Measurements from ENCODE around the gene MICALL2.

Gene MICALL2

DNA sequence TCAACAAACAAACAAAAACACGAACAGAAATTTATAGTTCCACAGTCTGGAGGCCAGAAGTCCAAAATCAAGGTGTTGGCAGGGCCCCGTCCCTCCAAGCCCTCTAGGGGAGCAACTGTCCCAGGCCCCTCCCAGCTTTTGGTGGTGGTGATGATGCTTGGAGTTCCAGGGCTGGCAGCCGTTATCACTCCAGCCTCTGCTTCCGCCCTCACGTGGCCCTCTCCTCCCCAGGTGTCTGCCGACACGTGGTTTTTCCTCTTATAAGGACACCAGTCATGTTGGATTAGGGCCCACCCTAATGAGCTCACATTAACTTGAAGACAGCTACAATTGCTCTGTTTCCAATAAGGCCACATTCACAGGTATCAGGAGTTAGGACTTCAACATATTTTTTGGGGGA is 49.7 kb downstream of the MICALL2 start:
- Histone ChIP-seq H3K27ac (ENCODE audit: low read depth, low read length) (no peak overlapping the region), H3K9ac (ENCODE audit: low read length in 5 of 5) (no peak overlapping the region), H3K4me1 (ENCODE audit: control insufficient read depth in 5 of 5, insufficient read depth in 5 of 5, low read length in 5 of 5) (peaks cover 0 to 11% (median 6%) of the 10 kb centered on the region in 5 donors), H3K27me3 (ENCODE audit: control insufficient read depth in 5 of 5, insufficient read depth in 4 of 5, low read length in 5 of 5) (peaks cover 23 to 65% (median 43%) of the 10 kb centered on the region in 5 donors), H3K36me3 (ENCODE audit: control insufficient read depth in 5 of 5, insufficient read depth in 5 of 5, low read length in 5 of 5) (no peaks in the 10 kb centered on the region), H3K9me3 (ENCODE audit: control insufficient read depth in 5 of 5, low read length in 5 of 5) (no peaks in the 10 kb centered on the region), H3K4me3 (ENCODE audit: low read depth in 1 of 5, low read length in 5 of 5) (no peak overlapping the region)

DNA sequence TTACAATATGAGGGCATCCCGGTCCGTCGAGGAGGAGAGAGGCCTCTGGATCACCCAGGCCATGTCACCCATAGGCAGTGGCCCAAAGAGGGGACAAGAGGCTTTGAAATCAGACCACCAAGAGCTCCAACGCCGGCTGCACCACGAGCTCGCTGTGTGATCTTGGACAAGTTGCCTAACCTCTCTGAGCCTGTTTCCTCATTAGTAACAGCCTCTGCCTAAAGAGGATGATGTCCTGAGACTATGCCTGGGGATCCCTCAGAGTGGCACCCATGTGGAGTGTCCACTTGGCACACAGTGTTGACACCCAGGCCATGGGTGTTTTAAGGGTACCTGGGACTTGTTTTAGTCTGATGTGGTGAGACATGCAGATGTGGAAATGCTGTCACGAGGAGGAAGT is 50.8 kb downstream of the MICALL2 start:
- Histone ChIP-seq H3K4me1 (ENCODE audit: control insufficient read depth in 5 of 5, insufficient read depth in 5 of 5, low read length in 5 of 5) (peaks cover 0 to 20% (median 8%) of the 10 kb centered on the region in 5 donors), H3K27me3 (ENCODE audit: control insufficient read depth in 5 of 5, insufficient read depth in 4 of 5, low read length in 5 of 5) (peaks cover 26 to 69% (median 49%) of the 10 kb centered on the region in 5 donors), H3K27ac (ENCODE audit: low read depth, low read length) (no peak overlapping the region), H3K4me3 (ENCODE audit: low read depth in 1 of 5, low read length in 5 of 5) (no peak overlapping the region), H3K36me3 (ENCODE audit: control insufficient read depth in 5 of 5, insufficient read depth in 5 of 5, low read length in 5 of 5) (no peaks in the 10 kb centered on the region), H3K9ac (ENCODE audit: low read length in 5 of 5) (no peak overlapping the region), H3K9me3 (ENCODE audit: control insufficient read depth in 5 of 5, low read length in 5 of 5) (no peaks in the 10 kb centered on the region)

DNA sequence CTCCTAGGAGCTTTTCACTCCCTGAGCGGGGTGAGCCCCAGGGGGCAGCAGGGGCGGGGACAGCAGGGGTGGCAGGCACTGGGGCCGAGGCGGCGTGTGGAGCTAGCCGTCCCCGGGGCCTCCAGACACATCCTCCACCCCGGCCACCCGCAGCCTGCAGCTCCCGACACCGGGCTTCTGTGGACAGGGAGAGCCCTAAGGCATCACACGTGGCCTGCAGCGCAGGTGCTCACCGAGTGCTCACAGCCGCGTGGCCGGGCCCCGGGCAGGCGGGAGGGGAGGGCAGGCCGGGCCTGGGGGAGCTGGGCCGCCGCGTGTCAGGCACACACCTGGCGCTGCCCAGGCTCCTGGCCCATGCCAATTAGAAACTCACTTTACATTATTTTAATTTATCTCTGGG is 51.4 kb downstream of the MICALL2 start:
- Histone ChIP-seq H3K27me3 (ENCODE audit: control insufficient read depth in 5 of 5, insufficient read depth in 4 of 5, low read length in 5 of 5) (peaks cover 32 to 70% (median 55%) of the 10 kb centered on the region in 5 donors), H3K36me3 (ENCODE audit: control insufficient read depth in 5 of 5, insufficient read depth in 5 of 5, low read length in 5 of 5) (no peaks in the 10 kb centered on the region), H3K4me1 (ENCODE audit: control insufficient read depth in 5 of 5, insufficient read depth in 5 of 5, low read length in 5 of 5) (peaks cover 0 to 18% (median 7%) of the 10 kb centered on the region in 5 donors), H3K4me3 (ENCODE audit: low read depth in 1 of 5, low read length in 5 of 5) (no peak overlapping the region), H3K9me3 (ENCODE audit: control insufficient read depth in 5 of 5, low read length in 5 of 5) (peaks cover 0 to 2% (median 0%) of the 10 kb centered on the region in 5 donors), H3K9ac (ENCODE audit: low read length in 5 of 5) (no peak overlapping the region), H3K27ac (ENCODE audit: low read depth, low read length) (no peak overlapping the region)

DNA sequence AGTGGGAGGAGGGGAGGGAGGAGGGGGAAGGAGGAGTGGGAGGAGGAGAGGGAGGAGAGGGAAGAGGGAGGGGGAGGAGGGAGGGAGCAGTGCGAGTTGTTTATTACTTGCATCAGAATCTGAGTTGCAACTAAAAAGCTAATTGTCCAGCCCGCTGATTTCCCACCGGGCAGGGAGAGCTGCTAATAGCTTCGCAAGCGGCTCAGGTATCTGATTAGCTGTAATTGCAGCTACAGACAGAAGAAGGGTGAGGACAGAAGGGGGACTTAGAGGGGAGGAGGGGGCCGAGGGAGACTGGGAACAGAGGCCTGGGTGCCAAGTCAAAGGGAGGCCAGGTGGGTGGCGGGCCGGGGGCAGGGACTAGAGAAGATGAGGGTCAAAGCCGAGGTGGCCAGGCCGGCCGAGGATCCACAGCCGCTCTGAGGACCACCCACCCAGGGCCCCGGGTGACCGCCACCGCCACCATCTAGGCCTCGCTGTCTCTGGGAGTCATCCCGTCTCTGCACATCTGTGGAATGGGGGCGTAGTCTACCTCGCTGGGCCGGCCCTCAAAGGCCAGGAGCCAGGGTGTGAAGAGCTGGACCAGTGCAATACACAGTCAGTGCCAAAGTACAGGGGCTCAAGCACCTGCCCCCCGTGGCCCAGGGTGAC is 54.2 kb downstream of the MICALL2 start:
- Histone ChIP-seq H3K9ac (ENCODE audit: low read length in 5 of 5) (no peak overlapping the region), H3K9me3 (ENCODE audit: control insufficient read depth in 5 of 5, low read length in 5 of 5) (peaks cover 8 to 13% (median 12%) of the 10 kb centered on the region in 5 donors), H3K36me3 (ENCODE audit: control insufficient read depth in 5 of 5, insufficient read depth in 5 of 5, low read length in 5 of 5) (no peaks in the 10 kb centered on the region), H3K4me3 (ENCODE audit: low read depth in 1 of 5, low read length in 5 of 5) (no peak overlapping the region), H3K27me3 (ENCODE audit: control insufficient read depth in 5 of 5, insufficient read depth in 4 of 5, low read length in 5 of 5) (peaks cover 37 to 72% (median 59%) of the 10 kb centered on the region in 5 donors), H3K4me1 (ENCODE audit: control insufficient read depth in 5 of 5, insufficient read depth in 5 of 5, low read length in 5 of 5) (peaks cover 0 to 9% (median 0%) of the 10 kb centered on the region in 5 donors), H3K27ac (ENCODE audit: low read depth, low read length) (no peak overlapping the region)

DNA sequence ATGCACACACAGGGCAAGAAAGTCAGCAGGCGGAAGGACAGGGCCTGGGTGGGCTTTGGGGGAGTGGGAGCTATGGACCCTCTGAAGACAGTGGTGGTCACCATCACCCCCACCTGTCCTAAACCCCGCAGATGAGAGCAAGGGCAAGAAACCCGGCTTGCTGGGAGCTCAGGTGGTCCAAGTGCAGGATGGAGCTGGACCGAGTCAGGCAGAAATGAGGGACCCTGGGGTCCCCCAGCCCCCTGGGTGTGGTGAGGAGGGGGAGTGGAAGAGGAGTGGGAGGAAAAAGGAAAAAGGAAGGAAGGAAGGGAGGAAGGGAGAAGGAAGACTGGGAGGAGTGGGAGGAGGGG is 54.8 kb downstream of the MICALL2 start:
- peaks cover 0 to 9% (median 0%) of the 10 kb centered on the region in 5 donors for H3K4me1 ChIP-seq (ENCODE audit: control insufficient read depth in 5 of 5, insufficient read depth in 5 of 5, low read length in 5 of 5)
- H3K9me3 ChIP-seq (ENCODE audit: control insufficient read depth in 5 of 5, low read length in 5 of 5) = peaks cover 8 to 13% (median 12%) of the 10 kb centered on the region in 5 donors
- H3K27me3 ChIP-seq (ENCODE audit: control insufficient read depth in 5 of 5, insufficient read depth in 4 of 5, low read length in 5 of 5) = peaks cover 34 to 69% (median 58%) of the 10 kb centered on the region in 5 donors
- no peaks in the 10 kb centered on the region for H3K36me3 ChIP-seq (ENCODE audit: control insufficient read depth in 5 of 5, insufficient read depth in 5 of 5, low read length in 5 of 5)
- H3K4me3 ChIP-seq (ENCODE audit: low read depth in 1 of 5, low read length in 5 of 5) = no peak overlapping the region
- no peak overlapping the region for H3K27ac ChIP-seq (ENCODE audit: low read depth, low read length)
- no peak overlapping the region for H3K9ac ChIP-seq (ENCODE audit: low read length in 5 of 5)

DNA sequence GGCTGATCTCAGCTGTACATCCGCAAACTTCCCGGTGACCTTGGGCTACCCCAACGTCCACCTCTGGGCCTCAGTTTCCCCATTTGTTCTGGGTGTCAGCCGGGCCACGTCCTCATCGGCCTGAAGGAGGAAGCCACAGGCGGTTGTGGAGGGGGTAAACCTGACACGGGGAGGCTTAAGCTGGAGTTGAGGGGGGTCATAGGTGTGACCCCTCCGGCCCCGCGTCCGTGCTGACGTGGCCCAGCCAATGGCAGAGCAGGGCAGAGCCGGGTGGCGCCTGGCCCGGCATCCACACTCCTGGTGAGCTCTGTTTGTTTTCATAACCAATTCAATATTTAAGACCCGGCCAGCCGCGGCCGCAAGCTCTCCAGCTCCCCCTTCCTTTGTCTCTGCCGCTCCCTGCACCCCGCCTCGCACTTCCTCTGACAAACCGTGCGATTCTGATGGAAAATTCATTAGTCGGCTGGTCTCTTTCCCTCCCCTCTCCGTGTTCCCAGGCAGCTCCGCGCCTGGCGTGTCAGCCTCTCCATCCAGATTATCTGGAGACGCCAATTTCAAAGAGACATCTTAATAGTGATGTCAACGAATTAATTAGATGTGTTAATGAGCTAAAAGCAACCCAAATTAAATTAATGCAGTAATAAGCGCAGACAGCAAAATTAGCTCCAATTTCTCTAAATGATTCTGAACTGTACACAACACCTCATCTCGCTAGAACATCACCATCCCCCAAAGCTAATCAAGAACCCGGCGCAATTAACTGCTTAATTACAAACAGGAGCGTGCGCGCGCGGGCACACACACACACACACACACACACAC is 55.4 kb downstream of the MICALL2 start:
- Histone ChIP-seq H3K4me3 (ENCODE audit: low read depth in 1 of 5, low read length in 5 of 5) (no peak overlapping the region), H3K9me3 (ENCODE audit: control insufficient read depth in 5 of 5, low read length in 5 of 5) (peaks cover 8 to 13% (median 12%) of the 10 kb centered on the region in 5 donors), H3K27ac (ENCODE audit: low read depth, low read length) (no peak overlapping the region), H3K27me3 (ENCODE audit: control insufficient read depth in 5 of 5, insufficient read depth in 4 of 5, low read length in 5 of 5) (peaks cover 28 to 69% (median 55%) of the 10 kb centered on the region in 5 donors), H3K36me3 (ENCODE audit: control insufficient read depth in 5 of 5, insufficient read depth in 5 of 5, low read length in 5 of 5) (no peaks in the 10 kb centered on the region), H3K9ac (ENCODE audit: low read length in 5 of 5) (no peak overlapping the region), H3K4me1 (ENCODE audit: control insufficient read depth in 5 of 5, insufficient read depth in 5 of 5, low read length in 5 of 5) (peaks cover 0 to 9% (median 0%) of the 10 kb centered on the region in 5 donors)

DNA sequence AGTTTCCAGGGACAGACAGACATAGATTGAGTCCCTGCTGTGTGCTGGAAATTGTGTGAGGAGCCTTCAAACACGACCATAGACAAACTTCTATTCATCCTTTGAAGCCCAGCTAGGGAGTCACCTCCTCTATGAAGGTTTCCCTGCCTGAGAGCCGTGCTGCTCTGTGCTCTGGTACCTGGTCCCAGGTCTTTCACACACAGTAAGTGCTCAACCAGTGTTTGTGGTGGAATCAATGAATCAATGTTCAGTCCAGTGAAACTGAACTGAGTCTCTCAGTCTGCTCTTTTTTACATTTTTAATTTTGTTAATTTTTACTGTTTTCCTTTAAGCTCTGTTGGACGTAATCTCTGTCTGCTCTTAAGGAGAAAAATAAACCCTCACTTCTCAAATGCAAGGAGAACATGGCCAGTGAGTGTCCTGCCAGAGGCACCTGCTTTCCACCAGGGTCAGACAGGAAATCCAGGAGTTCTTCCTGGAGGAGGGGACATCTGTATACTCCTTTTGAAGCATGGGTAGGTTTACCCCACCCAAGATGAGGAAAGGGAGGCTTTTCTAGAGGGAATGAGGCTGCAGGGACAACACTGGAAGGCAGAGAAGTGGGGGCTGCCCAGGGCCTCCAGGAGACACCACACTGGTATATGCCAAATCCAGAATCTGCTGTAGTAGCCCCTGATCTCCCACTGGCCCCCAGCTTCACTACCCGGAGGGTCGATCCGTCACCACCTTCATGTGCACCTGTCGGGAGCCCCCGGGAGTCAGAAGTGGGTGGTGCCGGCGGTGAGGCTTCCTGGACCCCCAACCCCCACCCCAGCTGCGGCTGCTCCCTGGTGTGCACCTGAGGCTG is 56.3 kb downstream of the MICALL2 start:
- H3K9ac ChIP-seq (ENCODE audit: low read length in 5 of 5) = no peak overlapping the region
- H3K9me3 ChIP-seq (ENCODE audit: control insufficient read depth in 5 of 5, low read length in 5 of 5) = peaks cover 8 to 13% (median 12%) of the 10 kb centered on the region in 5 donors
- H3K4me1 ChIP-seq (ENCODE audit: control insufficient read depth in 5 of 5, insufficient read depth in 5 of 5, low read length in 5 of 5) = peaks cover 0 to 9% (median 0%) of the 10 kb centered on the region in 5 donors
- H3K36me3 ChIP-seq (ENCODE audit: control insufficient read depth in 5 of 5, insufficient read depth in 5 of 5, low read length in 5 of 5) = no peaks in the 10 kb centered on the region
- H3K4me3 ChIP-seq (ENCODE audit: low read depth in 1 of 5, low read length in 5 of 5) = no peak overlapping the region
- peaks cover 25 to 61% (median 49%) of the 10 kb centered on the region in 5 donors for H3K27me3 ChIP-seq (ENCODE audit: control insufficient read depth in 5 of 5, insufficient read depth in 4 of 5, low read length in 5 of 5)
- H3K27ac ChIP-seq (ENCODE audit: low read depth, low read length) = no peak overlapping the region

DNA sequence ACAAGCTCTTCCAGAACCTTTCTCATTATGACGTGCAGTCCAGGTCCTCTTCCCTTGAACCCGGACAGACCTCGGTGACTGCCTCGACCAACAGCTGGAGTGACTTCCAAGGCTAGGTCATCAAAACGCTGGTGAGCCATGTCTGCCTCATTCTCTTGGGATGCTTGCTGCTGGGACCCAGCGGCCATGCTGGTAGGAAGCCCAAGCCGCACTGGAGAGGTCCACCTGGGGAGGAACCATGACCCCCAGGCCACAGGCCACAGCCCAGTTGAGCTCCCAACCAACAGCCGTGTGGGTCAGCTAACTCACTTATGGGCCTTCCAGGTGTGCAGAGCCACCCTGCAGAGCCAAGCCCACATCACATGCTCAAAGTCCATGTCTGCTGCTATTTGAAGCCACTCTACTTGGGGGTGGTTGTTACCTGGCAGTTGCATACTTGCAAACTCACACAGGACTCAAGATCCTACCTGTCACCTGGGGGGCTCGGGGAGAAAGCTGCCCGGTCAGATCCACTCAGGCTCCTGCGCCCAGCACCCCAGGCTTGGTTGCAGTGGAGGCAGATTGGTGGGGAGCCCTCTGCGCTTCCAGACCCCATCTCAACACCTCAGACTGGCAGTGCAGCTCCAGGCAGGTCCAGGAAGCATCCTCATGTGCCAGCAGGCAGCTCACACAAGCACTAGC is 57.0 kb downstream of the MICALL2 start:
- Histone ChIP-seq H3K9ac (ENCODE audit: low read length in 5 of 5) (no peak overlapping the region), H3K27me3 (ENCODE audit: control insufficient read depth in 5 of 5, insufficient read depth in 4 of 5, low read length in 5 of 5) (peaks cover 20 to 54% (median 47%) of the 10 kb centered on the region in 5 donors), H3K27ac (ENCODE audit: low read depth, low read length) (no peak overlapping the region), H3K9me3 (ENCODE audit: control insufficient read depth in 5 of 5, low read length in 5 of 5) (peaks cover 8 to 15% (median 12%) of the 10 kb centered on the region in 5 donors), H3K4me3 (ENCODE audit: low read depth in 1 of 5, low read length in 5 of 5) (no peak overlapping the region), H3K36me3 (ENCODE audit: control insufficient read depth in 5 of 5, insufficient read depth in 5 of 5, low read length in 5 of 5) (no peaks in the 10 kb centered on the region), H3K4me1 (ENCODE audit: control insufficient read depth in 5 of 5, insufficient read depth in 5 of 5, low read length in 5 of 5) (peaks cover 0 to 9% (median 0%) of the 10 kb centered on the region in 5 donors)

DNA sequence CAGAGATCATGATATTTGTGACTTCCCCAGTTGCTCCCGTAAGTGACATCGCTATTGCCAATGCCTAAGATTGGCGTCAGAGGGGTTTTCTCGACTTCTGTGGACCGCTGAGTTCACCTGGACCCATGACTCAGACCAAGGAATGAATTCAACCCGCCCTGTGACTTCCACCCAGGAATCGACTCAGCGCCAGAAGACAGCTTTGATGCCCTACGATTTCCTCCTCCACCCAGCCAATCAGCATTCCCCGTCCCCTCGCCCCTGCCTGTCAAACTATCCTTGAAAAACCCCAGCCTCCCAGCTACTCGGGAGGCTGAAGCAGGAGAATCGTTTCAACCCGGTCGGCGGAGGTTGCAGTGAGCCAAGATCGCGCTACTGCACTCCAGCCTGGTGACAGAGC is 58.3 kb downstream of the MICALL2 start:
- H3K4me1 ChIP-seq (ENCODE audit: control insufficient read depth in 5 of 5, insufficient read depth in 5 of 5, low read length in 5 of 5) = peaks cover 0 to 9% (median 0%) of the 10 kb centered on the region in 5 donors
- H3K9ac ChIP-seq (ENCODE audit: low read length in 5 of 5) = no peak overlapping the region
- peaks cover 11 to 16% (median 12%) of the 10 kb centered on the region in 5 donors for H3K9me3 ChIP-seq (ENCODE audit: control insufficient read depth in 5 of 5, low read length in 5 of 5)
- H3K27ac ChIP-seq (ENCODE audit: low read depth, low read length) = no peak overlapping the region
- H3K36me3 ChIP-seq (ENCODE audit: control insufficient read depth in 5 of 5, insufficient read depth in 5 of 5, low read length in 5 of 5) = no peaks in the 10 kb centered on the region
- peaks cover 17 to 51% (median 41%) of the 10 kb centered on the region in 5 donors for H3K27me3 ChIP-seq (ENCODE audit: control insufficient read depth in 5 of 5, insufficient read depth in 4 of 5, low read length in 5 of 5)
- no peak overlapping the region for H3K4me3 ChIP-seq (ENCODE audit: low read depth in 1 of 5, low read length in 5 of 5)

Data from subcutaneous abdominal adipose tissue (tissue), 5 donors.